EH (cell line): ENCODE measurements around the gene ETHE1.

ENCODE experiments used
- DNase-seq: peaks from one replicate; pipeline ENCODE4 v3.0.0-alpha.2; 2015; ENCODE audit warnings: low read depth

ETHE1 gene

GRCh38 chr19:43464134-43464775 lies 62.7 kb downstream of the ETHE1 start:
- DNase-seq = no peak

DNA sequence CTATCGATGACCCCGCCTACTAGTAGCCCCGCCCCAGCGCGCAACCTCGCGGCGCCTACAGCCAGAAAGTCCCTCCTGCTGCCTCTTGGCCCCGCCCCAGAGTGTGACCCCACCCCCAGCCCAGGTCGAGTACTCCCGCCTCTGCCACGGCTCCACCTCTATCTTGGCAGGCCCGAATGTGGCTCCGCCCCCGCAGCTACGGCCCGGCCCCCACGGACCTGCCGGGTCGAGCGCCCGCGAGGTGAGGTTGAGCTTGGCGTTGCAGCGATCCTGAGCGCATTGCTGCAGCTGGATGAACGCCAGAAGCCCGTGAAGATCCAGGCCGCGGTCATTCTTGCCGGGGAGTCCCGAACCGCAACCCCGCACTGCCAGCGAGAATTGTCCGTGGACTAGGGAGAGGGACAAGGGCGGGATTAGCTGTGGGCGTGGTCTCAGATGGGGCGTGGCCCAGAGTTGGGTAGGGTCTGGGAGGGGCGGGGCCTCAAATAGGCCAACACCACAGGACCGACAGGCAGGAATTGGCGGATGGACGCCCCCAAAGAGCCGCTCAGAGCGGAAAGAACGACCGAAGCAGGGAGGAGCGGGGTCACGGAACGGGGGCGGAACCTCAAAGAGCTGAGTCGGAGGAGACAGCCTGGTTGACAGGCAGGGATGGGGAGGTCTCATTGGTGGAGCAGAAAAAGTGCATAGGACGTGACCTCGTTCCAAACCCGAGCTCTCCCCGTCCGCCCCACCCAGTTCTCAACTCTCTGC lies 63.4 kb downstream of the ETHE1 start:
- DNase-seq = peak; percentile 94

- DNase-seq = no peak
Observed at GRCh38 chr19:43462785-43463380, 64.1 kb downstream of the ETHE1 start.

DNA sequence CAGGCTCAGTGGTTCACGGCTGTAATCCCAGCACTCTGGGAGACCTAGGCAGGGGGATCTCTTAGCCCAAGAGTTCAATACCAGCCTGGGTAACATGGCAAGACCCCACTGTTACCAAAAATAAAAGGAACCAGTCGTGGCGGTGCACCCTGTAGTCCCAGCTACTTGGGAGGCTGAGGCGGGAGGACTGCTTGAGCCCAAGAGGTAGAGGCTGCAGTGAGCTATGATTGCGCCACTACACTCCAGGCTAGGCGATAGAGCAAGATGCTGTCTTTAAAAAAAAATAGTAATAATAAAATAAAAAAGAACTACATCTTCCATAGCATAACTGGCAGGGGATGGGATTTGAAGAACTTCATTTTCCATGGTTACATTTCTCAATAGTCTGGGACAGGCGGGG lies 64.6 kb downstream of the ETHE1 start:
- DNase-seq = no peak

GRCh38 chr19:43461303-43461702 lies 65.7 kb downstream of the ETHE1 start:
- no peak for DNase-seq

DNA sequence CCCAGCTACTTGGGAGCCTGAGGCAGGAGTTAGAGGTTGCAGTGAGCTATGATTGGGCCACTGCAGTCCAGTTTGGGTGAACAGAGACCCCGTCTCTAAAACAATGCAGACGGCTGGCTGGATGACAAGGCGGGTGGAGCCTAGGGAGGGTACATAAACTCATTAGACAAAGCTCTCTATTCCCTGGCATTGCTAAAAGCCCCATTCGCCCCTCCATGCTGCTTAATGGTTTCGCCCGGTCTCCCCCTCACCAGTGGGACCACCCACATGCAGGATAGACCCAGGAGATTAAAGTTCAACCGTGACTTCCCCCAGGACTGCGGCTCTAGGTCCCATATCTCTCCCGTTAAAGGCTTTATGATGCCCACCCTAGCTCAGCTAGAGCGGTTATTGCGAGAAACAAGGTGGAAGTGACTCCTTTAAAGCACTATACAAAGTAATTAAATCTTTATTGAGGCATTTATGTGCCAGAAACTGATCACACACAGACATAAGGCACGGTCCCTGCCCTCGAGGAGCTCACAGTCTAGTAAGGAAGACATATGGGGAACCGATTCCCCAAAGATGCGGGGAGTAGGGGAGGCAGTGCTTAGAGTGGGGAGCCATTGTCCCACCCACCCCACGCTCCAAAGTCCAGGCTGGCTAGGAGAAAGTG lies 66.5 kb downstream of the ETHE1 start:
- no peak for DNase-seq

DNA sequence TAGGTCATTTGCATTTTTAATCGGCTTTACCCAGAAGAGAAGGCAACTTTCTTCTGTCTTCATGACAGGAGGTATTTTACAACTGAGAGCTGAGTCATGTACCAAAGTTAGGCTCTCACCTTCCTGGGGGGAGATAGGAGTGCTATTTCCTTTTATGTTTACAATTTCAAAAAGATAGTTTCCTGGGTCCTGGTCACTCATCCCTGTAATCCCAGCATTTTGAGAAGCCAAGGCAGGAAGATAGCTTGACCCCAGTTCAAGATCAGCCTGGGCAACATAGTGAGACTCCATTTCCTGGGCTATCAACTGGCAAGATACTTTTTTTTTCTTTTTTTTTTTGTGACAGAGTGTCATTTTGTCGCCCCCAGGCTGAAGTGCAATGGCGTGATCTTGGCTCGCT lies 69.2 kb downstream of the ETHE1 start:
- no peak for DNase-seq
